ENCODE measurements around the gene PPP1R9B. TPM values are rescaled to one million over a fixed set of nuclear protein-coding genes. Genes with fewer than 3 reads are reported as not detected.
A peak's percentile ranks its signal among the peaks of the same experiment; 100 is the strongest.

PPP1R9B gene
- total RNA-seq, 1 donor from 2014 or later: 92.6 TPM

DNA sequence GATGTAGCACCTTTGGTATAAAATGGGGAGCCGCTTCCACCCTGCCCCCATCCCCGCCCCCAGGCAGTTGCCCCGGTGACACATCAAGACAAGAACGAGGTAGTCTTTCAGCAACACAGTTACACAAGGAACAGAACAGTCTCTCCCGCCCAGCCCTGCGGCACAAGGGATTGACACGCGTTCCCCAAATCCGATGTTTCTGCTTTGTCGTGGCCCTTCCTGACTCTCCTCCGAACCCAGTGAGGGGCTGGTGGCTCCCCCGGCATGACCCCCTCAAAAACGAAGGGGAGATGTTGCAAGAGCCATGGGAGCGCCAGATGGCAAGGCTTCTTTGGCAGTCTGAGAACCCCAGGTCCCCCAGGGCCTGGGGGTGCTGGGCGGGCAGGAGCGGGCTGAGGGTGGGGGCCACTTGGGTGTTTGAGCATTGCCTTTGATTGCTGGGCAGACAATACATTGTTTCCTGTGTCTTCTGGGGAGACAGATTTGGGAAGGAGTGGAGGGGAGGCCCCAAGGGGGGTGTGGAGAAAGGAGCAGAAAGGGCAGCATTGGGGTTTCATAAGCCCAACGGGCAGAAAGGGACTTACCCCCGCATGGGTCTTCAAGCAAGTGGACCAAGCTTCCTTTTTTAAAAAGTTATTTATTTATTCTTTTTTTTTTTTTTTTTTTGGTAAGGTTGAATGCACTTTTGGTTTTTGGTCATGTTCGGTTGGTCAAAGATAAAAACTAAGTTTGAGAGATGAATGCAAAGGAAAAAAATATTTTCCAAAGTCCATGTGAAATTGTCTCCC is 34.3 kb upstream of the PPP1R9B start:
- peak; percentile 78 for DNase-seq
- H3K4me3 ChIP-seq: no peak overlapping the region
- H3K27me3 ChIP-seq (ENCODE audit: low read depth): no peaks in the 10 kb centered on the region
- TF ChIP-seq, protein P1, sequence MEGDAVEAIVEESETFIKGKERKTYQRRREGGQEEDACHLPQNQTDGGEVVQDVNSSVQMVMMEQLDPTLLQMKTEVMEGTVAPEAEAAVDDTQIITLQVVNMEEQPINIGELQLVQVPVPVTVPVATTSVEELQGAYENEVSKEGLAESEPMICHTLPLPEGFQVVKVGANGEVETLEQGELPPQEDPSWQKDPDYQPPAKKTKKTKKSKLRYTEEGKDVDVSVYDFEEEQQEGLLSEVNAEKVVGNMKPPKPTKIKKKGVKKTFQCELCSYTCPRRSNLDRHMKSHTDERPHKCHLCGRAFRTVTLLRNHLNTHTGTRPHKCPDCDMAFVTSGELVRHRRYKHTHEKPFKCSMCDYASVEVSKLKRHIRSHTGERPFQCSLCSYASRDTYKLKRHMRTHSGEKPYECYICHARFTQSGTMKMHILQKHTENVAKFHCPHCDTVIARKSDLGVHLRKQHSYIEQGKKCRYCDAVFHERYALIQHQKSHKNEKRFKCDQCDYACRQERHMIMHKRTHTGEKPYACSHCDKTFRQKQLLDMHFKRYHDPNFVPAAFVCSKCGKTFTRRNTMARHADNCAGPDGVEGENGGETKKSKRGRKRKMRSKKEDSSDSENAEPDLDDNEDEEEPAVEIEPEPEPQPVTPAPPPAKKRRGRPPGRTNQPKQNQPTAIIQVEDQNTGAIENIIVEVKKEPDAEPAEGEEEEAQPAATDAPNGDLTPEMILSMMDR (IDR thresholded peaks at IDR 0.05): no peak
- H3K9me3 ChIP-seq: no peaks in the 10 kb centered on the region
- intact Hi-C loops (cut with DNase I): no loop called here
- no peak overlapping the region for H3K27ac ChIP-seq
- H3K36me3 ChIP-seq: peaks cover 40% of the 10 kb centered on the region
- peaks cover 10% of the 10 kb centered on the region for H3K4me1 ChIP-seq
- ATAC-seq: peak; percentile 29 to 59

GRCh38 chr17:50184064-50184463 is 33.6 kb upstream of the PPP1R9B start:
- ATAC-seq (no peak), DNase-seq (no peak)
- intact Hi-C loops (cut with DNase I): no loop called here
- Histone ChIP-seq H3K4me1 (peaks cover 10% of the 10 kb centered on the region), H3K27ac (no peak overlapping the region), H3K4me3 (peak overlapping the region; percentile 1), H3K36me3 (peaks cover 32% of the 10 kb centered on the region), H3K27me3 (ENCODE audit: low read depth) (no peaks in the 10 kb centered on the region), H3K9me3 (no peaks in the 10 kb centered on the region)
- TF ChIP-seq, protein P1 (IDR thresholded peaks at IDR 0.05): no peak

- ATAC-seq (peak in 1 of 2 donors; percentile 34), DNase-seq (no peak)
- Histone ChIP-seq H3K9me3 (no peaks in the 10 kb centered on the region), H3K36me3 (peaks cover 27% of the 10 kb centered on the region), H3K27me3 (ENCODE audit: low read depth) (no peaks in the 10 kb centered on the region), H3K4me3 (peak overlapping the region; percentile 1), H3K4me1 (peaks cover 12% of the 10 kb centered on the region), H3K27ac (no peak overlapping the region)
- intact Hi-C loops (cut with DNase I): no loop called here
- TF ChIP-seq, protein P1 (IDR thresholded peaks at IDR 0.05): no peak
Observed at GRCh38 chr17:50183421-50183994, 33.0 kb upstream of the PPP1R9B start.

DNA sequence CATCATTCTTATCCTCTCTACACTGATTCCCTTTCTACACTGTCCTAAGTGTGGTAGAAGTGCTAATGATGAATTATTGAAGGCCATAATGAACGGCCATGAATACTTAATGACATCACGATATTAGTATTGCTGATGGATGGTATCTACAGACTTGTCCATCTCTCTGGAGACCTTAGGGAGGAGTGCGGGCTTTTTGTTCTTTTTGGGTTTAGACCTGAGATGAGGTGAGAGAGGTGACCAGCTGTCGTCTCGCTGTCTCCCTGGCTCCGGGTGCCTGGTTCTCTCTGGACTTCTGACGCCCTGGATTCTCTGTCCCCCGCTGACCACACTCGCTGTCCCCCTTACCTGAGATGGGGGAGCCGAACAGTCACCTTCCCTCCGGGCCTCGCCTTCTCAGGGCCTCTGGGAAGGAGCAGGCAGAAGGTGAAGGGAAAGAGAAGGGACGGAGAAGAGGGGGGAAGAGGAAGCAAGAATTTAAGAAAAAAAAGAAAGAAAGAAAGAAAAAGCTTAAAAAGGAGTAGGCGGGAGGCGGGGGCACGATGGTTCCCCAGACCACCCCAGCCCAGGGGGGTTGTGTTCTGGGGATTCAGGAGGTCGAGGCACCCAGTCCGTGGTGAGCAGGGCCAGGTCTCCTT is 32.4 kb upstream of the PPP1R9B start:
- Histone ChIP-seq H3K4me3 (no peak overlapping the region), H3K9me3 (no peaks in the 10 kb centered on the region), H3K4me1 (peaks cover 18% of the 10 kb centered on the region), H3K27ac (no peak overlapping the region), H3K27me3 (ENCODE audit: low read depth) (no peaks in the 10 kb centered on the region), H3K36me3 (peaks cover 22% of the 10 kb centered on the region)
- intact Hi-C loops (cut with DNase I): no loop called here
- TF ChIP-seq, protein P1 (IDR thresholded peaks at IDR 0.05): no peak
- ATAC-seq (no peak), DNase-seq (no peak)

- Histone ChIP-seq H3K27ac (no peak overlapping the region), H3K36me3 (peaks cover 13% of the 10 kb centered on the region), H3K4me3 (no peak overlapping the region), H3K27me3 (ENCODE audit: low read depth) (no peaks in the 10 kb centered on the region), H3K4me1 (peaks cover 26% of the 10 kb centered on the region), H3K9me3 (no peaks in the 10 kb centered on the region)
- intact Hi-C loops (cut with DNase I): no loop called here
- DNase-seq (no peak), ATAC-seq (no peak)
- TF ChIP-seq, protein P1 (IDR thresholded peaks at IDR 0.05): no peak
Observed at GRCh38 chr17:50181591-50182560, 31.4 kb upstream of the PPP1R9B start.
